T1000 (cell line): Measurements from ENCODE around the gene ASXL1.
A peak's percentile ranks its signal among the peaks of the same experiment; 100 is the strongest.

Source experiments
- DNase-seq: peaks from one replicate; lab custom pipeline; 2025; ENCODE audit warnings: mixed read lengths; lab: John Stamatoyannopoulos, UW

ASXL1 gene

GRCh38 chr20:32481311-32482142 lies 123.4 kb downstream of the ASXL1 start:
- DNase-seq, result no peak

DNA sequence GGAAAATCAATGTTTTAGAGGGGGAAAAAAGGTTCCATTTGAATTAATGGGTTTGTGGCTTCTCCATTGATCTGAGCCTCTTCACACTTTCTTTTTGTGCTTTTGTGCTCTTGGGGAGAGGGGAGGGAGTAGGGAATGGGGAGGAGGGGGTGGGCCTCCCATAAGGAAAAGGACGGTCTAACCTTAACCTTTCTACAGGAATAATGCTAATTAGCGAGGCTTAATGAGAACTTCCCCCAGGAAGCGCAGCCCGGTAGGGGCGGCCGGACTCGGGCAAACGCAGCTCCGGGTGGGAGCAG lies 124.0 kb downstream of the ASXL1 start:
- DNase-seq, result no peak

- no peak for DNase-seq
These were observed 124.5 kb downstream of the ASXL1 start for GRCh38 chr20:32482442-32483261.

DNA sequence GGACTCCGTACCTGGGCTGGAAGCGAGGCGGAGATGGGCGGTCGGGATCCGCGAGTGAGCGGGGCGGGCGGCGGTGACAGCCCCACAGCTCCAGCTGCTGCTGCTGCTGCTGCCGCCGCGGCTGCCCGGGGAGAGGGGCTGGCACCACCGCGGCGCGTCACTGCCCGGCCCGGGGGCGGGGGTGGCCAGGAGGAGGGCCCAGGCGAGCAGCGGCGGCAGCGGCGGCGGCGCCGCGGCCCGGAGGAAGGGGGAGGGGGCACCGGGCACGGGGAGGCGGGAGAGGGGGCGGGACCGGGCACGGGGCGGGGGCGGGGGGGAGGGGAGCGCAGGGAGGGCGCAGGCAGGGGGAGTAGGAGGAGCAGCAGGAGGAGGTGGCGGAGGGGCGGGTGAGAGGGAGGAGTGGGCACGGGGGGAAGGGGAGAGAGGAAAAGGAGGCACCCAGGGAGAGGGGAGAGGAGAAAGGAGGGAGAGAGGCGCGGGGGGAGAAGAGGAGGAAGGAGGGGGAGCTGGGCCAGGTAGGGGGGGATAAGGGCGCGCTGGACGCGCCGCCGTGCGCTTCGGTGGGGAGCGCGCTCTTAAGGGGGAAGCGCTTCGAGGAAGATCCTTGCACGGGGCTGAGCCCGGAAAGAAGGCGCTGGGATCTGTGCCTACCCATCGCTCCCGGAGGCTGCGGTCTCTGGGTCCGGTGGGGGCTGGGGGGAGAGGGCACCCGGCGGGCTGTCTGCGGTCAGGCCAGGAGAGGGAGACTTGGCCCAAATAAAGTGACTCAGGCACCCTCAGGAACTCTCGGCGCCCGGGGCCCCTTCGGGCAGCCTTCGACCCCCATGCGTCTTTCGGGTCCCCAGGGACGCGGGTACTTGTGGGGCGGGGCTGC lies 125.5 kb downstream of the ASXL1 start:
- DNase-seq, result peak; percentile 60

DNA sequence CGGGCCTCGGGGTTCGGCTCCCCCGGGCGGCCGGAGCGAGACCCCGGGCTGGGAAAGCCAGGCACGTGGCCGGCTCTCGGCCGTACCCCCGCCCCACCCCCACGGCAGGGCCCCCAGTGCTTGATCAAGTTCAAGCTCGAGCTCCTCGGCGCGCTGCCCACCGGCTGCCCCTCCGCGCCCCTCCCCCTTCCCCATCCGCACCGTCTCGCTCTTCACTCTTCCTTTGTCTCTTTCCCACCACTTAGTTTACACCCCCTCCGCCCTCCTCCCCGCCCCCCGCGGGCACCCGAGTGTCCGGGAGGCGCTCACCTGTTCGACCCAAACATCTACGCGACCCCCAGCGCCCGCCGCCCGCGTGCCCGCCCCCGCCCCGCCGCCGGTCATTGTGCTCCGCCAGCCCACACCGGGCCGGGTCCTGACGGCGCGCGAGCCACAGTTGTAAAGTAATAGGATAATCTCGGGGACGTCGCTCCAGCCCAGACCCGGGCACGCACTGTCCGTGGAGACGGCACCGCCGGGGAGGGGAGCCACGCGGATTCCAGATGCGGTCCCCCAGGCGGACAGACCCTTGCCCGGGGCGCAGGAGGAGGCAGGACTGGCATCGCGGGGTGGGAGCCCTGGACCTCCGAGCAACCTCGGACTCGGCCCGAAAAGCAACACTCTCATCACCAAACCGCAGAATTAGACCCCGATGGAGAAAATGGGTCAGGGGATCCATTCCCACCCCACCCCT lies 126.3 kb downstream of the ASXL1 start:
- DNase-seq, result no peak

DNA sequence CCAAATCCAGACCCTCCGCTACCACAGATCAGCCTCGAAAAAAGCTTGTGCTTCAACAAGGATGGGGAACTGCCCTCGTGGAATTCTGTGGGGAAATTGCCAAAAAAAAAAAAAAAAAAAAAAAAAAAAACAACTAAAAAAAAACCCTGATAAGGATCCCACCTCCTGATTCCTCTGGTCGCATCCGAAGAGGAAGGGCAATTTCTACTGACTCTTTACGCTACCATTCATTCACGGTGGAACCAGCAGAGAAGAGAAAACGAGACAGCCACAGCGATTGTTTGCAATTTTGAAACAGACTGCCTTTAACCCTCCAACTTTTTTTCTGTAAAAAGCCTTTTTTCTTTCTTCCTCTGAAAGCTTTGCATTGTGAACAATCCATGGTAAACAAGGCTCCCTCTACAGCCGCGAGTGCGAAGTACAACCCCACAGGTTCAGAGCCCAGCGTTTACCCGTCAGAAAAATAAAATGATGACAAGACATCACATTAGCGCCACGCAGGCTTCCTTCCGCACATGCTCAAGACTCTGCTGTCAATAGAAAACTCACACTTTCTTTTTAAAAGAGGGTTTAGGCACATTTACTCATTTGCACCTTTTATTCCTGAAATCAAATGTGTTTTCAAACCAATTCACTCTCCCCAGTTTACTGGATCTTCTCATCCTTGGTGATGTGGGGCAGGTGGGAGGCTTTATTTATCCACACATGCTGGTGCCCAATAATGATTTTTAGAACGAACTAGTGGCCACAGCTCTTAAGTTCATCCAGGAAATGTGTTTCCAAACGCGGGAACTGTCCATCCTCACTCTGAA lies 127.0 kb downstream of the ASXL1 start:
- peak; percentile 16 for DNase-seq

DNA sequence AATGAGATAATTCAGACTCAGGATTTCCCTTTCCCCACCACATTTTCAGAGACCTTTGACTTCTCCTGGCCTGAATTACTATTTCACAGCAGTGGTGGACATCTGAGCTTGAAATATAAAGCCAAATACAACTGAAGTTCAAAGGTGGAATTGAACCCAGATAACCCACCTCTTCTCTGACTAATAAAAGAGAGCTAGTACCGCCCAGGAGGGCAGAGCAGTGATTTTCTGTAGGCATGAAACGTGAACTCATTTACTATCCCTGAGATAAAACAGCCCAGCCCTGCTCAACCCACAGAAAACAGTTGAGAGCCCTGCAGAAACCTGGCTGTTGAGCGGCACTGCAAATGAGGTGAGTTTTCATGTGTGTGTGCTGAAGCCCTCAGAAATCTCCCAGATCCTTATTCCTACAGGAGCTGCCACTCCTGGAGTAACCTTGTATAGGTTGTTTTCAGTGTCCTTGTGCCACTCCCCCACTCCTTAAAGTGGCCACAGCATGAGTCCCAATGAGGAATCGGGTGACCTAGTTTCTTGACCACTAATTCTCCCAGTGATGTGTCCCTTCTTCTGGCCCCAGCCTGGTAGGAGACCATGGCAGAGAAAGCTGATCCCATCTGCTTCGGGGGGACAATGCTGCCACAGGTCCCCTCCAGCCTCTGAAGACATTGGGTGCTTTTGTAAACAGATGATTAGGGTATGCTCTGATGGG lies 127.8 kb downstream of the ASXL1 start:
- DNase-seq, result no peak

GRCh38 chr20:32487381-32487780 lies 129.2 kb downstream of the ASXL1 start:
- no peak for DNase-seq

DNA sequence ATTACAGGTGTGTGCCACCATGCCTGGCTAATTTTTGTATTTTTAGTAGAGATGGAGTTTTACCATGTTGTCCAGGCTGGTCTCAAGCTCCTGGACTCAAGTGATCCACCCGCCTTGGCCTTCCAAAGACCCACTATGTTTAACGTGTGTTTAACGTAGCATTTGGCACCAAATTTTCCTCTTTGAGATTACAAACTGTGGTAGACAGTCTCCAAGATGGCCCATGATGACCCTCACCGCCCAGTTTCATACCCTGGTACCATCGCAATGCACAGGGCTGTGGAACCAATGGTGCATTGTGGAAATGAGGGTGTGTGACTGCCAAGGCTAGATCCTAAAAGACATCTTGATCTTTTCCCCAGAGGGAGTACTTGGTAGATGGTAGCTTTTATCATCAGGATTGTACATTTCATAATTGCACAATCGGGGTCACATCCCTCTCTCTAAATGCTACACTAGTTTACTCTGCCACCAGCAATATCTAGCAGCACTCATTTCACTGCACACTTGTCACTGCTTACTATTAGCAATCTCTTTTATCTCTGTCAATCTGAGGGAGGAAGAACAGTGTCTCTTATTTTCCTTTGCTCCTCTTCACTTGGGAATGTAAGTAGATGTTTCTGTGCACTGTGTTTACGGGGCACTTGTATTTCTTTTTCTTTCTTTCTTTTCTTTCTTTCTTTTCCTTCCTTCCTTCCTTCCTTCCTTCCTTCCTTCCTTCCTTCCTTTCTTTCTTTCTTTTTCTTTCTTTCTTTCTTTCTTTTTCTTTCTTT lies 130.1 kb downstream of the ASXL1 start:
- no peak for DNase-seq
